Measurements from ENCODE around the gene MYH15. TPM values are rescaled to one million over a fixed set of nuclear protein-coding genes. Genes with fewer than 3 reads are reported as not detected.

MYH15 gene
- total and polyA plus RNA-seq, 7 donors = under 0.01 to 0.60 (median 0.31) TPM; not detected in 3

DNA sequence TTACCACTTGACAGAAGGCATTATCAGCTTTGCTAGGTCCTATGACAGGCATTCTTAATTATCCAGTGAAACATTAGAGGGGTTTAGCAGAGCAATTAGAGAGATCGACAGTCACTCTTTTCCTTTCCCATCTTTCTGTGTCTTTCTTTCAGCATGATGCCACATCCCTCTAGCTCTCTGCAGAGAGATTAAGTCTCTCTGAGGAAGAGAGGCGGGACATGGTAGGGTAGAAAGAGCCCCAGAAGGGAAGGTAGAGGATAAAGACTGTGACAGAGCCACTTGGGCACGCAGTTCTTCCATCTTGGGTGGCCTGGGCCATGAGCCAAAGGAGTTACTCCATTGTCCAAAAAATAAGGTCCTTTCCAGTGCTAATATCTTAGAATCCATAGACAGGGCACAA lies 158.2 kb downstream of the MYH15 start:
- Histone ChIP-seq H3K27ac (no peak overlapping the region), H3K4me1 (no peaks in the 10 kb centered on the region), H3K4me3 (no peak overlapping the region), H3K27me3 (no peaks in the 10 kb centered on the region), H3K9me3 (no peaks in the 10 kb centered on the region), H3K36me3 (no peaks in the 10 kb centered on the region)
- no peak for DNase-seq
- 62 to 85% methylated on average over 3 of the region's 3 CpGs for WGBS, 2 donors
- intact Hi-C loops (cut with DNase I) = no loop called here
- TF ChIP-seq, protein P1, sequence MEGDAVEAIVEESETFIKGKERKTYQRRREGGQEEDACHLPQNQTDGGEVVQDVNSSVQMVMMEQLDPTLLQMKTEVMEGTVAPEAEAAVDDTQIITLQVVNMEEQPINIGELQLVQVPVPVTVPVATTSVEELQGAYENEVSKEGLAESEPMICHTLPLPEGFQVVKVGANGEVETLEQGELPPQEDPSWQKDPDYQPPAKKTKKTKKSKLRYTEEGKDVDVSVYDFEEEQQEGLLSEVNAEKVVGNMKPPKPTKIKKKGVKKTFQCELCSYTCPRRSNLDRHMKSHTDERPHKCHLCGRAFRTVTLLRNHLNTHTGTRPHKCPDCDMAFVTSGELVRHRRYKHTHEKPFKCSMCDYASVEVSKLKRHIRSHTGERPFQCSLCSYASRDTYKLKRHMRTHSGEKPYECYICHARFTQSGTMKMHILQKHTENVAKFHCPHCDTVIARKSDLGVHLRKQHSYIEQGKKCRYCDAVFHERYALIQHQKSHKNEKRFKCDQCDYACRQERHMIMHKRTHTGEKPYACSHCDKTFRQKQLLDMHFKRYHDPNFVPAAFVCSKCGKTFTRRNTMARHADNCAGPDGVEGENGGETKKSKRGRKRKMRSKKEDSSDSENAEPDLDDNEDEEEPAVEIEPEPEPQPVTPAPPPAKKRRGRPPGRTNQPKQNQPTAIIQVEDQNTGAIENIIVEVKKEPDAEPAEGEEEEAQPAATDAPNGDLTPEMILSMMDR (IDR thresholded peaks at IDR 0.05) = no peak
- TF ChIP-seq POLR2A (IDR thresholded peaks at IDR 0.05) (no peak), POLR2AphosphoS5 (IDR thresholded peaks at IDR 0.05) (no peak), EP300 (IDR thresholded peaks at IDR 0.05) (no peak)

DNA sequence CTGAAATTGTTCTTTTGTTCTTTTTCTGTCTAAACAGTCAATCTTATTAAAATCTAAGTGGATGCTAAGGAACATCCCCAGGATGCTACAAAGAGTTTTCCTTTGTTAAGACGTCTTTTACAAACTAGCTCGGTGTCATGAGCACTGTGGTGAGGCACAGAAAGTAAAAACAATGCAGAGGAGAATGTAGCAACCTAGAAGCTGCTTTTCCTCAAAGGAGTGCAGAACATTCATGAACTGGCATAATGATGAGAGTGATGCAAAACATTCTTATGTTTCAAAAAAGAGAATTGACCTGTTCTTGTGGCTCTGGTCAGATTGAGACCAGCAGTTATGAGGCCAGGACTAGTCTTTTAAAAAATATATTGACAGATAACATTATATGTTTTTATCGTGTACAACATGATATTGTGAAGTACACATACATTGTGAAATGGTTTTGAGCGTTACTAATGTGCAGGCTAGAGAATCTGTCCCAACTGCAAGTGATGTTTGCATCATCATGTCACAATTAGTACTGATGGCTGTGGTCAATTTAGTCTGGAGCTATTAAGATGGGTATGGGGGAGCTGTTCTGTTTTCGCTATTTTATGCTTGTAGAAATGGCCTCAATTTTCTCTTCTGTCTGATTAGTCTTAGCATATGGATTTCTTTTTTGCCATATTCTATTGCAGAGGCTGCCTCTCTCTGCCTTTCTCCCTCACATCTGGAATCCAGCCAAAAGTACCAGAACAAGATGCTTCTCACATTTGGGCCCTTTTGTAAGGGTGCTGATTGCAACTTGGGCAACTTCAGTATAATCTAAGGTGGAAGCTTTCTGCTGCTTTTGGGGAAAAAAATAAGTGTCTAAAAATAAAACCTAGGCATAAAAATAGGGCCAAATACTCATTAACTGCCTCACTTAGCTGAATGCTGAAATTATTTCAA lies 163.8 kb downstream of the MYH15 start:
- no peak for DNase-seq
- Histone ChIP-seq H3K4me3 (no peak overlapping the region), H3K27ac (no peak overlapping the region), H3K9me3 (no peaks in the 10 kb centered on the region), H3K4me1 (no peaks in the 10 kb centered on the region), H3K27me3 (no peaks in the 10 kb centered on the region), H3K36me3 (no peaks in the 10 kb centered on the region)
- intact Hi-C loops (cut with DNase I) = no loop called here
- TF ChIP-seq POLR2AphosphoS5 (IDR thresholded peaks at IDR 0.05) = no peak
- TF ChIP-seq EP300 (IDR thresholded peaks at IDR 0.05) = no peak
- TF ChIP-seq, protein P1 (IDR thresholded peaks at IDR 0.05) = no peak
- TF ChIP-seq POLR2A (IDR thresholded peaks at IDR 0.05) = no peak
- WGBS, 2 donors = 87 to 93% methylated on average over 5 of the region's 5 CpGs

DNA sequence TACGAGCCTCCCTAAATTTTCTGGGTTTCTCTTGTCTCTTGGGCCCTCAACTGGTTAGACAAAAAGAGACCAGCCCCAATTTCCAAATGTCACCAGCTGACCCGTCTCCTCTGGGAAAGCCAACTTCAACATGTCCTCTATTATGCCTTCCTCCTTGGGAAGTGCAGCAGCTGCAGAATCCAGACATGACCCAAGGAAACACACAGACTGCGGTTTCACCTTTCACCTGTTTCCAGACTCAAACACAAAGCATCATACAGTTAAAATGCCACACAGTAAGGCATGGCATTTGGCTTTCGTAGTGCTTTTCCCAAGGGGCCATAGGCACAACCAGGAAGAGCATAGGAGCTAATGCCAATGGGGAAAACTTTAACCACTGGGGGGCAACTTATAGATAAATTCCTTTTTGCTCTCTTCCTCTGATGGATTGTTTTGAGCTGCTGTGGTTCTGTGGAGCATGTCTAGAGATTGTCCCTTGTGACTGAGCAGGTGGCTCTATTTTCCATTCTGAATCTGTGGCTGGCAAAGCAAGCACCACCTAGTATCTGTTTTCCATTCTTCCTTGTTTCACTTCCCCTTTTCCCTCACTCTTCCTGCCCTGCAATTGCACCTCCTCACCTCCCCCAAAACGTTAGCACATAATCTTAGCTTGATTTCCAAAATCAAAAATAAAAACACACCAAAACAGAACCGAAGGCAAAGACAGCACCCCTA lies 164.7 kb downstream of the MYH15 start:
- Histone ChIP-seq H3K36me3 (no peaks in the 10 kb centered on the region), H3K4me1 (no peaks in the 10 kb centered on the region), H3K9me3 (no peaks in the 10 kb centered on the region), H3K27me3 (no peaks in the 10 kb centered on the region), H3K27ac (no peak overlapping the region), H3K4me3 (no peak overlapping the region)
- TF ChIP-seq, protein P1 (IDR thresholded peaks at IDR 0.05) = no peak
- TF ChIP-seq EP300 (IDR thresholded peaks at IDR 0.05) (no peak), POLR2A (IDR thresholded peaks at IDR 0.05) (no peak), POLR2AphosphoS5 (IDR thresholded peaks at IDR 0.05) (no peak)
- intact Hi-C loops (cut with DNase I) = no loop called here
- WGBS, 2 donors = 34 to 50% methylated on average over 6 of the region's 6 CpGs
- DNase-seq = no peak

DNA sequence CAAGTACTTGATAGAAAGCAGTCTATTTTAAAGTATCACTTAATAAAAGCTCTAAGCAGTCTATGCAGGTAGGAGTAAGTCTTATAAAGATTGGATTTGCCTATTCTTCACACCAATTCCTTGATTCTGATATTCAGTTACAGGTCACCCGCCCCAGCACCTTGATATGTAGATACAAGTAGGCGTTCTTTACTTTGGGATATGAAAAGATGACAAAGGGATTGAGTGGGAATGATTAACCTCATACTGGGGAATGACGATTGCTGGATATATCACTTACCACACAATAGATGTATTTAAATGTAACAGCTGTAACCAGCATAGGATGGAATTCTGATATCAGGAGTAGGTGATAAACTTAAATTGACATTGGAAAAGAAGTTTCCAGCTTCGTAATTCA lies 166.9 kb downstream of the MYH15 start:
- 84 to 94% methylated on average over 4 of the region's 4 CpGs for WGBS, 2 donors
- no peak overlapping the region for H3K27ac ChIP-seq
- intact Hi-C loops (cut with DNase I) = no loop called here
- no peaks in the 10 kb centered on the region for H3K4me1 ChIP-seq
- no peaks in the 10 kb centered on the region for H3K9me3 ChIP-seq
- no peaks in the 10 kb centered on the region for H3K27me3 ChIP-seq
- H3K36me3 ChIP-seq = no peaks in the 10 kb centered on the region
- no peak for DNase-seq
- H3K4me3 ChIP-seq = no peak overlapping the region
- TF ChIP-seq POLR2AphosphoS5 (IDR thresholded peaks at IDR 0.05) (no peak), EP300 (IDR thresholded peaks at IDR 0.05) (no peak), POLR2A (IDR thresholded peaks at IDR 0.05) (no peak)
- TF ChIP-seq, protein P1 (IDR thresholded peaks at IDR 0.05) = no peak
